GM12892 (cell line): ENCODE measurements around the gene MRNIP.

Experiments
- POLR2A ChIP-seq: IDR thresholded peaks from 2 replicates; pipeline ENCODE4 v1.6.1; 2011; ENCODE audit warnings: low read depth, low read length, control low read depth
- POLR2AphosphoS5 ChIP-seq: IDR thresholded peaks from 2 replicates; pipeline ENCODE4 v1.6.1; 2011; ENCODE audit warnings: low read depth, low read length, control low read depth
- TAF1 ChIP-seq: IDR thresholded peaks from 2 replicates; pipeline ENCODE4 v1.6.1; 2011; ENCODE audit warnings: low read depth, mild to moderate bottlenecking, control low read depth, low read length, borderline replicate concordance

DNA sequence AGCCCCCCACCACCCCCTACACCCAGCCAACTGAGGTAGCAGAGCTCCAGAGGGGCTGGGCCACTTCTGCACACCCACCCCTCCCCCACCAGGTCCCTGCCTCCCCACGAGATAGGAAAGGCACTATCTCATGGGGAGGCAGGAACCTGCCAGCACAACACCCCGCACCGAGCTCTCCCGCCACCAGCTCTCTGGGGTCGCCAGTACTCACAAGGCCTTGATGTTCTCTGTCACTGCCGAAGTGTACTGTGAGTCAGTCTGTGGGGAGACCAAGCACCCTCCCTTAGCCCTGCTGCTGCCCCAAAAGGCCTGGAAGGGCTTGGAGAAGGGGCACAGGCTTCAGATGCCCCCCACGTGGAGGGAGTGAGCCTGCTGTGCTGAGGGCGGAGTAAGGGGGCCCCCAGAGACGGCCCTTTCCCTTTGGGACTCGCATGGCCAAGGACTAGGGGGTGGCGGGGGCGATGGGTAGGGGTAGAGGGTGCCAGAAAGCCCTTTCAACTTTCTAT is 57.9 kb downstream of the MRNIP start:
- no peak for TF ChIP-seq POLR2A
- no peak for TF ChIP-seq TAF1
- TF ChIP-seq POLR2AphosphoS5 = no peak
